GM21737 (cell line): ENCODE results near the gene RNF126.
A peak's percentile ranks its signal among the peaks of the same experiment; 100 is the strongest.

Experiments used
- ATAC-seq: cut with Tn5 transposase; IDR thresholded peaks from one replicate; pipeline ENCODE4 v1.9.1; 2021; ENCODE audit warnings: mild to moderate bottlenecking, moderate library complexity; ENCODE audit not compliant: unreplicated experiment

The RNF126 gene

GRCh38 chr19:648305-648704 is 14.7 kb downstream of the RNF126 start:
- ATAC-seq: no peak

- ATAC-seq: no peak
These were observed 15.3 kb downstream of the RNF126 start for GRCh38 chr19:647566-648284.

- no peak for ATAC-seq
These were observed 16.0 kb downstream of the RNF126 start for GRCh38 chr19:646779-647565.

- ATAC-seq: no peak
These were observed 16.9 kb downstream of the RNF126 start for GRCh38 chr19:645912-646778.

GRCh38 chr19:644789-645188 is 18.2 kb downstream of the RNF126 start:
- no peak for ATAC-seq

- ATAC-seq: no peak
These were observed 18.7 kb downstream of the RNF126 start for GRCh38 chr19:644363-644762.

- no peak for ATAC-seq
These were observed 19.3 kb downstream of the RNF126 start for GRCh38 chr19:643736-644135.

- no peak for ATAC-seq
These were observed 20.0 kb downstream of the RNF126 start for GRCh38 chr19:642767-643727.

GRCh38 chr19:641702-642101 is 21.3 kb downstream of the RNF126 start:
- ATAC-seq: no peak

GRCh38 chr19:640606-641189 is 22.3 kb downstream of the RNF126 start:
- ATAC-seq: no peak

- no peak for ATAC-seq
These were observed 22.9 kb downstream of the RNF126 start for GRCh38 chr19:640161-640558.

- peak; percentile 65 for ATAC-seq
These were observed 23.5 kb downstream of the RNF126 start, which contains the start of gene FGF22 for GRCh38 chr19:639253-640160. FGF22 (plus strand) TSS chr19:639879; CDS start chr19:639926, 47 bp downstream.

GRCh38 chr19:638906-639252 is 24.1 kb downstream of the RNF126 start:
- no peak for ATAC-seq

GRCh38 chr19:634975-635652 is 27.9 kb downstream of the RNF126 start:
- ATAC-seq: no peak

- no peak for ATAC-seq
These were observed 29.0 kb downstream of the RNF126 start for GRCh38 chr19:633786-634639.

GRCh38 chr19:633068-633785 is 29.8 kb downstream of the RNF126 start, which contains the start of gene POLRMT:
POLRMT (minus strand) TSS chr19:633537; CDS start chr19:633512, 25 bp downstream.
- ATAC-seq: peak; percentile 79
